Thyroid gland (tissue), 4 donors: ENCODE results near the gene LONP2. TPM values are rescaled to one million over a fixed set of nuclear protein-coding genes. Genes with fewer than 3 reads are reported as not detected.

Source experiments
- DNase-seq, 2 donors: peaks; one replicate each; pipeline ENCODE4 v3.0.0-alpha.2; 2019
- H3K27ac ChIP-seq, 3 donors: fragments of 200-600 bp; sonication (generic); 1 replicate in 2 of 3; 2 replicates in 1 of 3; pipeline ENCODE4 v1.5.1; 2016 to 2019; ENCODE audit warnings: mild to moderate bottlenecking in 1 of 3, moderate library complexity in 1 of 3
- H3K27me3 ChIP-seq: fragments of 200-600 bp; sonication (generic); one replicate; pipeline ENCODE4 v1.5.1; 2019
- H3K36me3 ChIP-seq, 2 donors: fragments of 200-600 bp; sonication (generic); one replicate each; pipeline ENCODE4 v1.5.1; 2016 to 2019
- H3K4me1 ChIP-seq, 2 donors: fragments of 200-600 bp; sonication (generic); one replicate each; pipeline ENCODE4 v1.5.1; 2017 to 2019
- H3K4me3 ChIP-seq, 3 donors: fragments of 200-600 bp; sonication (generic); replicated peaks in 1 of 3; 1 replicate in 2 of 3; 2 replicates in 1 of 3; pipeline ENCODE4 v1.5.1; 2016; ENCODE audit warnings: mild to moderate bottlenecking in 1 of 3
- H3K9me3 ChIP-seq: fragments of 200-600 bp; sonication (generic); one replicate; pipeline ENCODE4 v1.5.1; 2017
- POLR2A ChIP-seq, 2 donors: fragments of 450-650 bp; IDR thresholded peaks; one replicate each; pipeline ENCODE4 v1.6.1; 2017; ENCODE audit warnings: antibody characterized with exemption in 2 of 2, mild to moderate bottlenecking in 2 of 2, moderate library complexity in 1 of 2
- WGBS, 2 donors: methylation state at CpG; one replicate each; pipeline ENCODE4 v1.1.5; 2017; 5-methylcytosine and 5-hydroxymethylcytosine counted together
- intact Hi-C: fragments of 100-400 bp; cut with DNase I; formaldehyde crosslinking; loops from one replicate; pipeline ENCODE4 v1.15.1; 2023
- total RNA-seq, 4 donors: library from RNA; depleted of rRNA; stranded (reverse); fragments of >200 nt; gene quantifications; one replicate each; pipeline ENCODE4 v1.2.3, GENCODE V29; 2016
- TF ChIP-seq, protein P1 (sequence below), 6 experiments: fragments of 200-600 bp in 3 of 6; fragments of 450-650 bp in 3 of 6; sonication (generic) in 3 of 6; IDR thresholded peaks; one replicate each; pipeline ENCODE4 v1.5.1; 2016 to 2019; ENCODE audit warnings: antibody characterized with exemption in 6 of 6, mild to moderate bottlenecking in 2 of 6, inconsistent platforms in 1 of 6, moderate library complexity in 1 of 6

Gene LONP2
- total RNA-seq, 4 donors from 2014 or later, result 108 to 124 (median 116) TPM

- H3K27ac ChIP-seq, result peak within 1 kb of the TSS; percentile 84 to 87 (median 87)
- peak within 1 kb of the TSS in 1 of 3 donors; percentile 10 for H3K4me3 ChIP-seq
- no peaks in the 10 kb centered on the region for H3K27me3 ChIP-seq
- peaks cover 43 to 44% of the 10 kb centered on the region in 2 donors for H3K4me1 ChIP-seq
- peak; percentile 28 to 52 for DNase-seq
- 26 to 35% methylated on average over 4 of the region's 4 CpGs for WGBS, 2 donors
- H3K9me3 ChIP-seq, result no peaks in the 10 kb centered on the region
- intact Hi-C loops, result no loop called here
- no peaks in the 10 kb centered on the region for H3K36me3 ChIP-seq
- TF ChIP-seq POLR2A (IDR thresholded peaks at IDR 0.05), result no peak
- TF ChIP-seq, protein P1, sequence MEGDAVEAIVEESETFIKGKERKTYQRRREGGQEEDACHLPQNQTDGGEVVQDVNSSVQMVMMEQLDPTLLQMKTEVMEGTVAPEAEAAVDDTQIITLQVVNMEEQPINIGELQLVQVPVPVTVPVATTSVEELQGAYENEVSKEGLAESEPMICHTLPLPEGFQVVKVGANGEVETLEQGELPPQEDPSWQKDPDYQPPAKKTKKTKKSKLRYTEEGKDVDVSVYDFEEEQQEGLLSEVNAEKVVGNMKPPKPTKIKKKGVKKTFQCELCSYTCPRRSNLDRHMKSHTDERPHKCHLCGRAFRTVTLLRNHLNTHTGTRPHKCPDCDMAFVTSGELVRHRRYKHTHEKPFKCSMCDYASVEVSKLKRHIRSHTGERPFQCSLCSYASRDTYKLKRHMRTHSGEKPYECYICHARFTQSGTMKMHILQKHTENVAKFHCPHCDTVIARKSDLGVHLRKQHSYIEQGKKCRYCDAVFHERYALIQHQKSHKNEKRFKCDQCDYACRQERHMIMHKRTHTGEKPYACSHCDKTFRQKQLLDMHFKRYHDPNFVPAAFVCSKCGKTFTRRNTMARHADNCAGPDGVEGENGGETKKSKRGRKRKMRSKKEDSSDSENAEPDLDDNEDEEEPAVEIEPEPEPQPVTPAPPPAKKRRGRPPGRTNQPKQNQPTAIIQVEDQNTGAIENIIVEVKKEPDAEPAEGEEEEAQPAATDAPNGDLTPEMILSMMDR (IDR thresholded peaks at IDR 0.05), result no peak
These were observed 3.2 kb downstream of the LONP2 start, which contains the start of gene ABCC11 for GRCh38 chr16:48247311-48247710. TSS of gene ABCC11 (minus strand) at chr16:48247539. CDS start at chr16:48231921, 15,618 bp downstream.

GRCh38 chr16:48250520-48251278, 6.6 kb downstream of the LONP2 start:
- no peak for TF ChIP-seq POLR2A (IDR thresholded peaks at IDR 0.05)
- Histone ChIP-seq H3K9me3 (no peaks in the 10 kb centered on the region), H3K36me3 (peaks cover 0 to 3% of the 10 kb centered on the region in 2 donors), H3K4me1 (peaks cover 37 to 46% of the 10 kb centered on the region in 2 donors), H3K27ac (peak overlapping the region; percentile 56 to 81 (median 77)), H3K4me3 (no peak overlapping the region), H3K27me3 (no peaks in the 10 kb centered on the region)
- DNase-seq, result no peak
- 95% methylated on average over 5 of the region's 5 CpGs for WGBS, 2 donors
- intact Hi-C loops, result no loop called here

- peaks cover 0 to 5% of the 10 kb centered on the region in 2 donors for H3K36me3 ChIP-seq
- intact Hi-C loops, result no loop called here
- H3K4me3 ChIP-seq, result no peak overlapping the region
- peaks cover 25 to 36% of the 10 kb centered on the region in 2 donors for H3K4me1 ChIP-seq
- peak overlapping the region; percentile 56 to 81 (median 77) for H3K27ac ChIP-seq
- no peaks in the 10 kb centered on the region for H3K27me3 ChIP-seq
- DNase-seq, result peak; percentile 53 to 75
- WGBS, 2 donors, result 38 to 51% methylated on average over 5 of the region's 5 CpGs
- no peak for TF ChIP-seq POLR2A (IDR thresholded peaks at IDR 0.05)
- TF ChIP-seq, protein P1 (IDR thresholded peaks at IDR 0.05), result no peak
- H3K9me3 ChIP-seq, result no peaks in the 10 kb centered on the region
These were observed 7.9 kb downstream of the LONP2 start for GRCh38 chr16:48252013-48252412.

- H3K27ac ChIP-seq, result no peak overlapping the region
- H3K9me3 ChIP-seq, result no peaks in the 10 kb centered on the region
- intact Hi-C loops, result no loop called here
- no peaks in the 10 kb centered on the region for H3K27me3 ChIP-seq
- H3K4me3 ChIP-seq, result no peak overlapping the region
- H3K36me3 ChIP-seq, result peaks cover 14 to 15% of the 10 kb centered on the region in 2 donors
- no peak for TF ChIP-seq POLR2A (IDR thresholded peaks at IDR 0.05)
- TF ChIP-seq, protein P1 (IDR thresholded peaks at IDR 0.05), result no peak
- WGBS, 2 donors, result 94 to 95% methylated on average over 7 of the region's 7 CpGs
- H3K4me1 ChIP-seq, result peaks cover 6 to 14% of the 10 kb centered on the region in 2 donors
- no peak for DNase-seq
These were observed 12.6 kb downstream of the LONP2 start for GRCh38 chr16:48256579-48257177.

GRCh38 chr16:48261569-48261968, 17.5 kb downstream of the LONP2 start:
- no peak for DNase-seq
- WGBS, 2 donors, result 96 to 100% methylated on average over 1 of the region's 1 CpG
- intact Hi-C loops, result no loop called here
- no peaks in the 10 kb centered on the region for H3K4me1 ChIP-seq
- TF ChIP-seq, protein P1 (IDR thresholded peaks at IDR 0.05), result no peak
- TF ChIP-seq POLR2A (IDR thresholded peaks at IDR 0.05), result no peak
- H3K9me3 ChIP-seq, result no peaks in the 10 kb centered on the region
- no peak overlapping the region for H3K4me3 ChIP-seq
- H3K27me3 ChIP-seq, result no peaks in the 10 kb centered on the region
- peaks cover 23 to 25% of the 10 kb centered on the region in 2 donors for H3K36me3 ChIP-seq
- no peak overlapping the region for H3K27ac ChIP-seq
